HUES48 (cell line): Measurements from ENCODE around the gene TSC2.

ENCODE experiments used
- H3K27ac ChIP-seq: one replicate; pipeline ENCODE4 v1.7.0; 2013; ENCODE audit warnings: low read depth, low read length, inconsistent platforms
- H3K27me3 ChIP-seq: 2 replicates; pipeline ENCODE4 v1.6.1; 2013; ENCODE audit warnings: mild to moderate bottlenecking, low read length; ENCODE audit not compliant: control insufficient read depth, insufficient read depth
- H3K36me3 ChIP-seq: 2 replicates; pipeline ENCODE4 v1.6.1; 2013; ENCODE audit warnings: low read length; ENCODE audit not compliant: control insufficient read depth, insufficient read depth
- H3K4me1 ChIP-seq: 2 replicates; pipeline ENCODE4 v1.6.1; 2013; ENCODE audit warnings: mild to moderate bottlenecking, low read length; ENCODE audit not compliant: control insufficient read depth, insufficient read depth
- H3K4me3 ChIP-seq: 2 replicates; pipeline ENCODE4 v1.5.1; 2013; ENCODE audit warnings: mild to moderate bottlenecking, low read depth, low read length
- H3K9ac ChIP-seq: 2 replicates; pipeline ENCODE4 v1.6.1; 2013; ENCODE audit warnings: mild to moderate bottlenecking, low read depth, low read length, moderate library complexity
- H3K9me3 ChIP-seq: 2 replicates; pipeline ENCODE4 v1.6.1; 2013; ENCODE audit warnings: low read length; ENCODE audit not compliant: control insufficient read depth, insufficient read depth

TSC2 gene

GRCh38 chr16:2053211-2053610 lies 5.4 kb downstream of the TSC2 start:
- H3K27ac ChIP-seq = no peak overlapping the region
- no peaks in the 10 kb centered on the region for H3K9me3 ChIP-seq
- H3K27me3 ChIP-seq = no peaks in the 10 kb centered on the region
- peaks cover 58% of the 10 kb centered on the region for H3K36me3 ChIP-seq
- H3K4me3 ChIP-seq = no peak overlapping the region
- no peak overlapping the region for H3K9ac ChIP-seq
- peaks cover 4% of the 10 kb centered on the region; the same call in 1 of the 2 replicates for H3K4me1 ChIP-seq

GRCh38 chr16:2053897-2054296 lies 6.1 kb downstream of the TSC2 start:
- H3K4me3 ChIP-seq = no peak overlapping the region
- H3K9ac ChIP-seq = no peak overlapping the region
- no peaks in the 10 kb centered on the region for H3K27me3 ChIP-seq
- no peaks in the 10 kb centered on the region for H3K4me1 ChIP-seq
- no peaks in the 10 kb centered on the region for H3K9me3 ChIP-seq
- no peak overlapping the region for H3K27ac ChIP-seq
- H3K36me3 ChIP-seq = peaks cover 64% of the 10 kb centered on the region

GRCh38 chr16:2054543-2055245 lies 6.9 kb downstream of the TSC2 start:
- Histone ChIP-seq H3K4me1 (no peaks in the 10 kb centered on the region), H3K27ac (no peak overlapping the region), H3K4me3 (no peak overlapping the region), H3K9me3 (no peaks in the 10 kb centered on the region), H3K9ac (no peak overlapping the region), H3K27me3 (no peaks in the 10 kb centered on the region), H3K36me3 (peaks cover 64% of the 10 kb centered on the region)

GRCh38 chr16:2056077-2056476 lies 8.3 kb downstream of the TSC2 start:
- H3K4me3 ChIP-seq = no peak overlapping the region
- H3K36me3 ChIP-seq = peaks cover 63% of the 10 kb centered on the region
- no peaks in the 10 kb centered on the region for H3K27me3 ChIP-seq
- no peaks in the 10 kb centered on the region for H3K9me3 ChIP-seq
- H3K27ac ChIP-seq = no peak overlapping the region
- no peaks in the 10 kb centered on the region for H3K4me1 ChIP-seq
- H3K9ac ChIP-seq = no peak overlapping the region

GRCh38 chr16:2056681-2057407 lies 9.1 kb downstream of the TSC2 start:
- no peaks in the 10 kb centered on the region for H3K9me3 ChIP-seq
- H3K36me3 ChIP-seq = peaks cover 57% of the 10 kb centered on the region
- no peak overlapping the region for H3K4me3 ChIP-seq
- no peak overlapping the region for H3K9ac ChIP-seq
- H3K27ac ChIP-seq = no peak overlapping the region
- no peaks in the 10 kb centered on the region for H3K27me3 ChIP-seq
- no peaks in the 10 kb centered on the region for H3K4me1 ChIP-seq

- no peaks in the 10 kb centered on the region for H3K4me1 ChIP-seq
- no peaks in the 10 kb centered on the region for H3K9me3 ChIP-seq
- H3K4me3 ChIP-seq = no peak overlapping the region
- H3K9ac ChIP-seq = no peak overlapping the region
- H3K27ac ChIP-seq = no peak overlapping the region
- H3K27me3 ChIP-seq = no peaks in the 10 kb centered on the region
- H3K36me3 ChIP-seq = peaks cover 52% of the 10 kb centered on the region
Observed at GRCh38 chr16:2057438-2057837, 9.7 kb downstream of the TSC2 start.

GRCh38 chr16:2058420-2058819 lies 10.6 kb downstream of the TSC2 start:
- peaks cover 43% of the 10 kb centered on the region for H3K36me3 ChIP-seq
- no peaks in the 10 kb centered on the region for H3K9me3 ChIP-seq
- no peaks in the 10 kb centered on the region for H3K27me3 ChIP-seq
- no peak overlapping the region for H3K9ac ChIP-seq
- H3K4me3 ChIP-seq = no peak overlapping the region
- H3K27ac ChIP-seq = no peak overlapping the region
- H3K4me1 ChIP-seq = no peaks in the 10 kb centered on the region

- no peak overlapping the region for H3K9ac ChIP-seq
- no peak overlapping the region for H3K4me3 ChIP-seq
Observed at GRCh38 chr16:2058872-2059271, 11.1 kb downstream of the TSC2 start.

GRCh38 chr16:2060346-2060745 lies 12.6 kb downstream of the TSC2 start:
- H3K36me3 ChIP-seq = peaks cover 36% of the 10 kb centered on the region
- H3K27me3 ChIP-seq = no peaks in the 10 kb centered on the region
- H3K27ac ChIP-seq = no peak overlapping the region
- H3K9me3 ChIP-seq = no peaks in the 10 kb centered on the region
- no peaks in the 10 kb centered on the region for H3K4me1 ChIP-seq
- no peak overlapping the region for H3K4me3 ChIP-seq
- H3K9ac ChIP-seq = no peak overlapping the region

More at GRCh38 chr16:2058872-2059271, 11.1 kb downstream of the TSC2 start:
- Histone ChIP-seq H3K27me3 (no peaks in the 10 kb centered on the region), H3K36me3 (peaks cover 42% of the 10 kb centered on the region), H3K27ac (no peak overlapping the region), H3K4me1 (no peaks in the 10 kb centered on the region), H3K9me3 (no peaks in the 10 kb centered on the region)

- no peak overlapping the region for H3K4me3 ChIP-seq
- no peaks in the 10 kb centered on the region for H3K9me3 ChIP-seq
- H3K27me3 ChIP-seq = no peaks in the 10 kb centered on the region
- H3K9ac ChIP-seq = no peak overlapping the region
- no peak overlapping the region for H3K27ac ChIP-seq
- no peaks in the 10 kb centered on the region for H3K4me1 ChIP-seq
- H3K36me3 ChIP-seq = peaks cover 43% of the 10 kb centered on the region
Observed at GRCh38 chr16:2061023-2061422, 13.2 kb downstream of the TSC2 start.

GRCh38 chr16:2061526-2061925 lies 13.7 kb downstream of the TSC2 start:
- Histone ChIP-seq H3K9me3 (no peaks in the 10 kb centered on the region), H3K27ac (no peak overlapping the region), H3K9ac (no peak overlapping the region), H3K4me1 (no peaks in the 10 kb centered on the region), H3K4me3 (no peak overlapping the region), H3K27me3 (no peaks in the 10 kb centered on the region), H3K36me3 (peaks cover 46% of the 10 kb centered on the region)
